Measurements from ENCODE around the gene NPPC.
"Not testable (repeated sequence)": the region's sequence is repeated elsewhere in the genome, so short reads cannot be mapped to it uniquely, and the experiment has no call there.

NPPC gene

DNA sequence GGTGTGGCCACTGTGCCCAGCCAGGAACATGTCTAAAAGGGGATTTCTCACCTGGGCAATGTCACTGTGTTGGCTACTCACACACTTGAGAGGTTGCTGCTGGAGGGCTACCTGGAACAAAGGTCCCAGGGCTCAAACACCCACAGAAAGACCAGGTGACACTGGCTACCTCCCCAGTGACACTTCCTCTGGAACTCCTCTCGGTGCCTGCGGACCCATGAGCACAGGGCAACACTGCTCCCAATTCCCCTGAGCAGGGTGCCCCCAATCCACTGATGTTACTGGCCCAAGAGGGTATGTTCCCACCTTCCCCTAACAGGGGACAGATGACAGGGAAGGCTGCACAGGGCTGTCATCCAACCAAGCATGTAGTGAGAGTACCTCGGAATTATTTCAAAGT is 5.8 kb downstream of the NPPC start:
- DNase-seq (ENCODE audit: low read depth) = no peak

DNA sequence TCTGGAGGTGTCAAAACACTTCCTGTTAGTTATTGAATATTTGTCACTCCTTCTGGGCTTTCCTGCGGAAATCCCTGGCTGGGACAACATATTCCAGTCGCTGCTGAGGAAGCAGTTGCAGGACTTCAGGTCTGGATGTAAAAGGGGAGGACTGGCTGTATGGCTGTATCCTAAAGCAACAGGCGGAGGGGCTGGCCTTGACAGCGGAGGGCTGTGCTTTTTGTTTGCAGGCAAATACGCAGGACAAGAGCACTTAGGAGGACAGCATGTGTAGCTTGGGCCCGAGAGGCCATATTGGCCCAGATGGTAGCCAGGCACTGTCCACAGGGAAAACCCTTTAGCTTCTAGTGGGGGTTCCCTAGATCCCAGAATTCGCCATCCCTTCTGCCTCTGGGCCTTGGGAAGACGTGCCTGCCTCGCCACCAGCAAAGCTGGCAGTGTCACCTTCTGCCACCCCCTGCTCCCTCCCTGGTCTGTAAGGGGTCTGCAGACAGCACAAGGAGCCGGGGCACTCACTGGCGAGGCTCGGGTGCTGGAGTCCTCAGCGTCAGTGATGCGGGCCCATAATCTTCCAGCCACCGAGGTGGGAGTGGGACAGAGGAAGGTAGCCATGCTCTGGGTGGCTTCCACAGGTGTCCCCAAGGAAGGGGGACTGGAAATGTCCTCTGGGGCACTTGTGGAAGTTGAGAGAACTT is 6.7 kb downstream of the NPPC start:
- no peak for DNase-seq (ENCODE audit: low read depth)

DNA sequence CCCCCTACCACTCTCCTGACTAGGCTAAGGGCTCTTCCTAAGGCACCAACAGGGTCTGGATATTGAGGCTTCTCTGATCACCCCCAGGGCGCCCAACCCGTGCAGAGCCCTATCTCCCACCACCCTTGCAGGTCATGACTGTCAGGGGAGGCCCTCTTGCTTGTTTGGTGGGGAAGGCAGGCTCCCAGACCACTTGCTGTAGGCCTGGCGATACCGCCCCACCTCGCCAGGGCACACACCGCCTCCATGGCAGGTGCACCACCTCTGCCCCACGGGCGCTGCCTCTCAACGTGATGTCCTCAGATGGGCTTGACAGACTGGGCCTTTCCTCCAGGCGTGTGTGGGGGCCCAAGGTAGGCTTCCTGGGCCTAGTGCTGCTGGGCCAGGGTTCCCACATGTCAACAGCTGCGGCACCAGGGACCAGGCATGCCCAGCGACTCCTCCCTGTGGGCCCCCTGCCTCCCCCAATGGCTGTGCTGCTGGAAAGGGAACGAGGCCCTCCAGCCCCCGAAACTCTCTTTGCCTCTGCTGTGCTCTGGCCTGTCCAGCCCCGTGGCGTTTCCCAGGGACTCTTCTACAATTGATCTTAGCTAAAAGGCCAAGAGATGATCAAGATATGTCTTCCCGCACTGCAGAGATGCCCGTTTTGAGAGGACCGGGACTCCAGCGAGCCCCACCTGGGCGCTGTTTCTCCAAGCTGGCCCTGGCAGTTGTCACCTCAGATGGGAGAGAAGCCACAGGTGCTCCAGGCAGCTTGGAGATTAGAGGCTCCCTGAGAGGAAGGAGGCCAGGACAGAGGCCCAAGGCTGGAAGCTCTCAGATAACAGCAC is 7.5 kb downstream of the NPPC start:
- DNase-seq (ENCODE audit: low read depth) = no peak

DNA sequence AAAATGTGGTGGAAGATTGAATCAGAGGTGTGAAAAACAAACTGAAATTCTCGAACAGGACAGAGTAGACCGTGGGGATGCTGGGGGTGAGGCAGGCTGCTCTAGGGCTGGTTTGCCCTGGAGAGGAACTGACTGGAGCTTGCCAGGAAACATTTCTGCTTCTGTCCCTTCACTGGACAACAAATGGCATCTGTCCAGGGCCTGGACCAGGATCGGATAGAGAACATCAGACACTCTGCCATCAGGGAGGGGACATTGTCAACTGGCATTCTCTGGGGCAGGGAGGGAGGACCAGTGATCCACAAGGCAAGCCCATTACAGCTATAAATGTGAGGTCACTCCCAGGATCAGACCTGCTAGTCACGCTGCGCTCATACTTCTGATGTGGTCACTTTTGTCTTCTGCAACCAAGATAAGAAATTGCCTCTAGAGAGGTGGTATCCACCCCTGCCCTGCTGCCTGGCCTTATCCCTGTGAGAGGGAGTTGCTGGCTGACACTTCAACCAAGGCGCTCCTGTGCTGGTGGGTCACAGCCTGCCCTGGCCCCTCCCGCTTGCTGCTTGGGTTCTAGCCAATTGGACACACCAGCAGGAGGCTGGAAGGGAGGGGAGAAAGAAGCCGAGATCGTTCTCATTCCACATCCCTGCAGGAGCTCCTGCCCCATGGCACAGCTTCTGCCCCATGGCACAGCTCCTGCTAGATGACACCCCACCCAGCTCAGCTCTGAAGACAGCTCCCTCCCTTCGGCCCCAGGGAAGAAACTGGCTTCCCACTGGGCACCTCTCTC is 8.7 kb downstream of the NPPC start:
- DNase-seq (ENCODE audit: low read depth) = no peak

DNA sequence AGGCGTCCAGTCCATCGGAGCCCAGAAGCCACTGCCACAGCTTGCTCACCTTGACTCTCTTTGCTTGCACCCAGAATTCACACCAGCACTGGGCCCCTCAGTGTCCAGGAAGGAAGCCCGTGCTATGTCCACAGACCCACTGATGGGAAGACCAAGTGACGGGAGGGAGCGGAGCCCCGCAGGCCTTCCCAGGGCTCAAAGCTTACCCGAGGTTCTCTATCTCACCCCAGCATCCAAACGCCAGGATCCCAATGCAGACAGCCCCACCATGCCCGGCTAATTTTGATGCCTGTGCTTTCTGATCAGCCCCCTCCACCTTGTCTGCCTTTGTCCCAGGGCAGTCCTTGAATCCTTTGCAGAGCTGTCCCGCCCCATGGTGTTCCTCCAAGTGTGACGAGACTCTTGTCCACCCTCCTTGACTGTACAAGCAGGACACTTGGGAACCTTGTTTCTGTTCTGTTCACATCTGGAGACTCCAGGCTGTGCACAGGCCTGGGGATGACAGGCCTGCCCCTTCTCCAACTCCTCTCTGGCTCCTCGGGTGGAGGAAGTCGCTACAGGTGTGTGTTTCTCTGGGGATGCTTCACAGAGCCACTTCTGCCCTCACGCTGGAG is 12.0 kb downstream of the NPPC start:
- no peak for DNase-seq (ENCODE audit: low read depth)

DNA sequence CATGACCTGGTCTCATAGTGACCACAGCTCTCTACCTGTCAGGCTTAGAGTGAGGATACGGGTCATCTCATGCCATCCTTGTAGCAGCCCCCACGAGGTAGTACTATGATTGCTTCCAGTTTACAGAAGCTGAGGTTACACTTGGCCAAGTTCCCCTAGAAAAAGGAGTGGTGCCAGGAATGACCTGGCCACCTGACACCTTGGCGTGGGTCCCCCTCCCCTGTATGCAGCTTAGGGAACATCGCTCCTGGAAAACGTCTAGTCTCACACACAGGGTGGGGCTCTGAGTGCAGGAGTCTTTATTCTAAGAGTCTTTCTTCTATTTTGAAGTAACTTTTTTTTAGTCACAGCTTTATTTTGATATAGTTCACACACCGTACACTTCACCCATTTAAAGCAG is 14.8 kb downstream of the NPPC start:
- no peak for DNase-seq (ENCODE audit: low read depth)

DNA sequence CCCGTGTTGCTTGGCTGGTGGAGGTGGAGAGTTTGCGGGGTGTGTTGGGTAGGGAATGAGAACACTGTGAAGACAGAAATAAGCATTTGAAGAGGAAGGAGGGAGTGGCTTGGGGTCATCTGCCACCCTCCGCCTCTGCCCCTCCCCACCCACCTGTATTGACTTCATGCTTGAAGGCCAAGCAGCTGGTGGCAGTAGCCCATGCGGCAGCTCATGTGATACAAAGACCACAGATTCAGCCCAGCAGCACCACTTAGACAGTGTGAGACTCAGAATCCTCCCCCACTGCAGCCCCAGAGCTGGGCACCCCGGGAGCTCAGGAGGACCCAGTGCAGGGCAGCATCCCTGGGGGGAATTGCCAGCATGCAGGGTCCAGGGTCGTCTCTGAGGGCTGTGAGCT is 15.4 kb downstream of the NPPC start:
- DNase-seq (ENCODE audit: low read depth) = no peak

DNA sequence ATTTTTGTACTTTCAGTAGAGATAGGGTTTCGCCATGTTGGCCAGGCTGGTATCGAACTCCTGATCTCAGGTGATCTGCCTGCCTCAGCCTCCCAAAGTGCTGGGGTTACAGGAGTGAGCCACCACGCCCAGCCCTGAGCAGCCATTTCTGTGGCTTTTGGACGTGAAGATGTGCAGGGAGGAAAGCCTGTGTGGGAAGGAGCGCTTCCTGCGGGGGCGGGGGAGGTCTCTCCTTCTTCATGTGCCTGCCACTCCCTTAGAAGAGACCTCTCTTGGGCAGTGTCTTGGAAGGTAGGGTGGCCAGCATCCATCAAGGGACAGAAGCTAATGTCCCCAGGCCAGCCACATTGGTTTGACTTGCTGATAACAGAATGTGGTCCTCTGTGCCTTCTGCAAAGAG is 16.0 kb downstream of the NPPC start:
- not testable (repeated sequence) for DNase-seq (ENCODE audit: low read depth)

DNA sequence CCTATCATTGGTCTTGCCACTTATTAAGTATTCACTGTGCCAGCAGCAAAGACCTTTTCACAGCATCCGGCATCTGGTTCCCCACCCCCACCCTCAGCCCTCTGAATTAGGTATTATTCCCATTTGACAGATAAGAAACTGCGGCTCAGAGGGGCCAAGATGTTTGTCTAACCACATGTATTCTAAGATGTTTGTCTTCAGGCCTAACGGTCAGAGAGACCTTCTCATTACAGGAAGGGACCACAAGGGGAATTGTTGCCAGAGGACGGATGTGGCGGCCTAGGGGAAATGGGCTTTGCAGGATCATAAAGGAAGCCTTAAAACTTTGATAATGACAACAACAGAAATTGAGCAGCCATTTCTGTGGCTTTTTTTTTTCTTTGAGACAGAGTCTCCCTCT is 16.6 kb downstream of the NPPC start:
- no peak for DNase-seq (ENCODE audit: low read depth)

DNA sequence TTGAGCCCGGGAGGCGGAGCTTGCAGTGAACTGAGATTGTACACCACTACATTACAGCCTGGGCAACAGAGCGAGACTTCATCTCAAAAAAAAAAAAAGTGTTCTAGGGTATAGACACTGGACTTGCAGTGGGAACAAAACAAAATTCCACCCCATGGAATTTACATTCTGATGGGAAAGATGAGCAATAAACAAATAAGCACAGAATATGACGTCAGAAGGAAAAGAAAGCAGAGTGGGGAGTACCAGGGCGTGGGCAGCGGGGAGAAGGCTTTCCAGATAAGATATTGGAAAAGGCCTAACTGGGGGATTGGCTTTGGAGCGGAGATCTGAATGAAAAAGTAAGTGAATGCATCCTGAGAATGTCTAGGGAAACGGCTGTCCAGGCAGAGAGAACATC is 17.6 kb downstream of the NPPC start:
- no peak for DNase-seq (ENCODE audit: low read depth)

DNA sequence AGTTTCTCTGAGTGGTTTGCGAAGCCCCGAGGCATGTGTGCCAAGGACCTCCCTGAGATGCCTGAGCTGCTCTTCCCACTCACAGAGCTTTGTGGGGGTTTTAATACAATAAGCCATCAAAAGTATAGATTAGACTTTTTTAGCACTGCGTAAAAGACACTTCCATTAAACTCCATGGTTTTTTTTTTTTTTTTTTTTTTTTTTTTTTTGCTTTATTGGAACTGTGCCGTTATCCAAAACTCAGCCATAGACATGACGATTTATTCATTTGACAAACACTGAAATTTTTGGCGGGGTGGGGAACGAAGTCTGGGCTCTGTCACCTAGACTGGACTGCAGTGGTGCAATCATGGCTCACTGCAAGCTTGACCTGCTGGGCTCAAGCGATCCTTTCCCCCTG is 18.4 kb downstream of the NPPC start:
- DNase-seq (ENCODE audit: low read depth) = no peak

DNA sequence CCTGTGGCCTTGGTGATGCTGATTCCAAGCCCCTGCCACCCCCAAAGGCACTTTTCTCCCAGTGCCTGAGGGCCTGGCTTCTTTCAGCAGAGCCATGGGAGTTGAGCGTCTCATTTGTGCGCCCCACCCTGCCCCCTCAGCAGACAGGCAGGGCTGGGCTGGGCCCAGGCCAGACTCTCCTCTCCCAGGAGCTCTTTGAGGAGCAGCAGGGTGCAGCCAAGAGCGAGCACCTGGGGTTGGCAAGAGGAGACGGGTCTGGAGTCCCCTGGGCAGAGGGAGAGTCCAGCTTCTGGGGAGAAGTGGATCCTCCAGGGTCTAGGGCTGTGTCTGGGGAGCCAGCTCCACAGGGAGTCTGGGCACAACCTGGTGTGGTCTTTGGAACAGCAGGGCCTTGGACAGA is 21.2 kb downstream of the NPPC start:
- no peak for DNase-seq (ENCODE audit: low read depth)

DNA sequence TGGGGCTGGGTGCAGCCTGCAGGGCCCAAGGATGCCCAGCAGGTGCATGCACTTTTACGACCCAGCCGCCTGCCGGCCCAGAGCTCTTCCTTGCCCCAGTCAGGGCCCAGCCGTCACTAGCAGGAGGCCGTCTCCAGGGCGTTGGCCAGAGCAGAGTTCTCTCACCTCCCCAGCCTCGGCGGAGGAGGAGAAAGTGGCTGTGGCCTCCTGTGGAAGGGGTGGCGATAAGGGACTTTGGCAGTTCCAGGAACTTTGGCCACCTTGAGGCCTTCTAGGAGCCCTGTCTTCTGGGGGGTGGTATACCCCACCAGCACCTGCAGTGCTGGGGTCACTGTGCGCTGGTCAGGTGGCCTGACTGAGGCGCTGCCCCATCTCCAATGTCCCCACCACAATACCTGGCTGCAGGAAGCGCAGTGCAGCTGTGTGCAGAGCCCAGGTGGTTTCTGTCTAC is 22.0 kb downstream of the NPPC start:
- DNase-seq (ENCODE audit: low read depth) = no peak

DNA sequence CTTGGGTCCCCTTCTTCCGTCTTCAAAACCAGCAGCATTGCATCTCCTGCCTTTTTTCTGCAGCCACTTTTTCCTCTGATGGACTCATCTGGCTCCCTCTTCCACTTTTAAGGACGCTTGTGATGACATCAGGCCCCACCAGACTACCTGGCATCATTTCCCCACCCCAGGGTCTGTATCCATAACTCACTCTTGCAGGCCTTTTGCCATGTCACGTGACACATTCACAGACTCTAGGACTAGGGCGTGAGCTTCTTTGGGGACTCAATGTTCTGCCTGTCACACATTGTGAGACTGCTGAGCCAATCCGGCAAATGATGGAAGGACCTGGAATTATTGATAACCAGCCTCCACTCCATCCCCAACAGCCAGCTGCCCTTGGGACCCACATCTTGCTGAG is 23.6 kb downstream of the NPPC start:
- no peak for DNase-seq (ENCODE audit: low read depth)

DNA sequence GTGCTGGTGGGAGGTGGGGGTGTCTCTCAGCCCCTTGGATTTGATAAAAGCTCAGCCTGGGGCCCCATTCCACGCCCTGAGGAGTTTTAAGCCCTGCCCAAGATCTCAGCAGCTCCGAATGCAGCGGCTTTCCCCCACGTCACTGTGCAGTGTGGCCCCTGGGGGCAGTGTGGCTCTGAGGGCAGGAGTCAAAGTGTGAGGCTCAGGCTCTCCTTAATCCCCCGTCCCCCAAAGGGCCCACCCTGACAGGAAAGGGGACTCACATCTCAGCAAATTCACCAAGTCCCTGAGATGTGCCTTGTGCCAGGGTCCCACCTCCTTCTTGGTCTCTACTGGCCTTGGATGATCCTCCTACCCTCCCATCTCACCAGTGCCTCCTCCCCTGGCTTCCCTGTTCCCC is 25.2 kb downstream of the NPPC start:
- DNase-seq (ENCODE audit: low read depth) = no peak

DNA sequence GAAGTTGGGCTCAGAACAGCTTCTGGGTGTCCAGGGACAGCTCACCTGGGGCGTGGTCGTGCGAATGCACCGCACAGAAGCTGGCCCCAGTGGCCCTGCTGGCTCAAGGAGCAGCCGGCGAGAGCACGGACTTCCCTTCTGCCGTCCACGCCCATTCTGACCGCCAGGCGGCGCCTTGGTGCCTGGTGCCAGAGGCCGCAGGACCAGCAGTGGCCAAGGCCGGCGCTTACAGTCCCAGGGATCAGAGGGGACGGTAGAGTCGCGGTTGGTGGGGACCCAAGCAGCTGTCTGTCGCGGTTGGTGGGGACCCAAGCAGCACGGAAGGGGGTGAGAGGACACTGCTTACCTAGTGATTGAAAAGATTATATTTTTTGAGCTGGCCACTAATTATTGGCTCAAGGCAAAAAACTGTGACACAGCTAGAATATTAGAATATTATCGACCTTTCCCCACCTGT is 25.7 kb downstream of the NPPC start:
- DNase-seq (ENCODE audit: low read depth) = peak; percentile 43

DNA sequence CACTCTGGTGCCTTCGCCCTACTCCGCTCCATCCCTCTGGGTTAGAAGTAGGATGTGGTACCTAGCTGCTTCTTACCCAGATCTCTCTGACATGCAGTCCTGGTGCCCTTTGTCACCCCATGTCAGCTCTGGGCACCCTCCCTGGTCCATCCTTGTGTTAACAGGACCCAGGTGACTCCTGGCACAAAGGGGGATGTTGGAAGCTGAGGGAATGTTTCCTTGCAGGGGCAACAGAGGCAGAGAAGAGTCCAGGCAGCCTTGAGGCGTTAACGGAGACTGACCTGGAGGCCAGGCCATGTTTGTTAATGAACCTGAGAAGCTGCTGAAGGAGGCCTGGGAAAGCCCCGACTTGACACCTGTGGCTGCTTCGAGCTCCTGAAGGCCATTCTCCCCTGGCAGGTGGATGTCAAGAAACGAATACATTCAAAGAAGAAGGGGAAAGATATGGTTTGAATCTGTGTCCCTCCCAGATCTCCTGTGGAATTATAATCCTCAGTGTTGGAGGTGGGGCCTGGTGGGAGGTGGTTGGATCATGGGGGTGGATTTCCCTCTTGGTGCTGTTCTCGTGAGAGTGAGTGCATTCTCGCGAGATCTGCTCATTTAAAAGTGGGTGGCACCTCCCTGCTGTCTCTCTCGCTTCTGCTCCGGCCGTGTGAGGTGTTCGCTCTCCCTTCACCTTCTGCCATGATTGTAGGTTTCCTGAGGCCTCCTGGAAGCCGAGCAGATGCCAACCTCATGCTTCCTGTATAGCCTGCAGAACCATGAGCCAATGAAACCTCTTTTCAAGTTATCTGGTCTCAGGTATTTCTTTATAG is 31.4 kb downstream of the NPPC start:
- DNase-seq (ENCODE audit: low read depth) = no peak

DNA sequence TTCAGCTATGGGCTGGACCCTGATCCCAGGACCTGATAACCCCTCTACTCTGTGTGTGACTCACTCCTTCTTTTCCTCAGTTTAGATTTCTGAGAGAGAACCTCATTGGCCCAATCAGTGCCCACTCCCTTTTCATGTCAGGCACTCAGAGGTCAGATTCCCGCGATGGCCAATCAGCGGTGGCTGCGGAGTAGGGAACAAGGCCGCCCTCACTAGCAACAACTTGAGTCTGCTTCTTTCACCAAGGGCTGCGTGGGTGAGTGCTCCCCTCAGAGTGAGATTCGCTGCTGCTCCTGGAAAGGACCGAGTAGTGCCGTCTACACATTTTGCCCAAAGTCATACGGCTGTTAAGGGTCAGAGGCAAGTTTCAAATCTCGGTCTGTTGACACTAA is 34.7 kb downstream of the NPPC start:
- DNase-seq (ENCODE audit: low read depth) = no peak

DNA sequence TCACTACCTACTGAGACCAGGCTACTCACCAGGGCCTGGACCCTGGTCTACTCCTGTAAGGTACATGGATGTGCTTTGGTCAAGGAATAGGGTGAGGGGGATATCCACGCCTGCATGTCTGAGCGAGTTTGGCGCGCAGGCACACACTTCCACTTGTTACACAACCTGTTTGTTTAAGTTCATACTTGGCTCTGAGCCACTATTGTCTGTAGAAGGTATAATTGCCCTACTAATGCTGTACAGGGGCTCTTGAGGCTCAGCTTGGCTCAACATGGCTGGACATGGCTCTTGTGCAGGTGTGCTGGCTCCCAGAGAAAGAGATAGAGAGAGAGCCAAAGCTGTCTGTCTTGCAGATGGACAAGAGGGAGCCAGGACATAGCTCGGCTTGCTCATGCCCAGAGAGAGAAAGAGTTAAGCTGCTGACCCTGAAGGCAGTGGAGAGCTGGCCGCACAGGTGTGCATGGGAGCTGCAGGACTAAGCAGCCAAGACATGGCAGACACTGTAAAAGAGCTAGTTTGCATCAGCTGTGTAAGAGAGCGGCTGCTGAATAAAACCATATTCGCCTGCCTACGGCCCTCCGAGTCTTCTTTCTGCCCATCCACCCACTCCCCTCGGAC is 35.2 kb downstream of the NPPC start:
- no peak for DNase-seq (ENCODE audit: low read depth)

DNA sequence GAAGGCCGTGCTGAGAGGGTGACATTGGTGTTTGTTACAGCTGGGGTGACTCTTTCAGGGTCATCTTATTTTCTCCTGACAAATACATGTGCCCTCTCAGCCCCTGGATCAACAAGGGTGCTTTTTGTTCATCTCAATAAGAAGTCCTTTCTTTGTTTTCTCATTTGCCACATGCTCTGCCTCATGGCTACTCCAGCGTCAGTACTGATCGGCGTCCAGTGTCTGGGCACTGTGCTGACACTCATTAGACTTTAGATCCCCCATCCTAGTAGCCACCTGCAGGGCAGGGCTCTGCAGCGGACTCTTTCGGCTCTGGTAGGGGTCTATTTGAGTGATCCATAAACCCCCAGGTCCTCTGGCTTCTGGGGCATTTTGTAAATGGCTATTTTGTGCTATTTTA is 38.4 kb downstream of the NPPC start:
- DNase-seq (ENCODE audit: low read depth) = no peak

DNA sequence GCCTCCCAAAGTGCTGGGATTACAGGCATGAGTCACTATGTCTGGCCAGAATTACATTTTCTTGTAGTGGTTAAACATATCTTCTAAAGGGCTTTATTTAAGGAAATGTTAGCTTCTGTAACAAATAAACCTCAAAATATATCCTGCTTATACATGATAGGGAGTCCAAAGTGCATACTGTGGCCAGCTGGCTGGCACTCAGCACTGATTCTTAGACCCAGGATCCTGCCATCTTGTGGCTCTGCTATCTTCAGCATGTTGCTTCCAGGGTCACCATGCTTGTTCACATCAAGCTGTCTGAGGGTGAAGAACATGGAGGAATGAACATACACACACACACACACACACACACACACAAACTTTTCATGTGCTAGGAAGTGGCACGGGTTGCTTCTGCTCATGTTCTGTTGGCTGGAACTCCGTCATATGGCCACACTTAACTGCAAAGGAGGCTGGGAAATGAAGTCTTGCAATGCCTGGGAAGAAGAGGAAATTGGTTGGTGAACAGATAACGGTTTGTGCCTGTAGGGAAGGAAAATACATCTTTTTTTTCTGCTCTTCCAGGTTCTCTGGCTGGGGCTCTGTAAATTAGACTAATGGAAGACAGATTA is 40.0 kb downstream of the NPPC start:
- DNase-seq (ENCODE audit: low read depth) = no peak
